GM12878 (cell line): ENCODE data around the gene PTPRB. TPM values are rescaled to one million over a fixed set of nuclear protein-coding genes. Genes with fewer than 3 reads are reported as not detected.

Experiments
- ATAC-seq: fragments of 200-7000 bp; cut with Tn5 transposase; 3 replicates; pipeline ENCODE4 v1.9.1; 2020; ENCODE audit warnings: mild to moderate bottlenecking, moderate library complexity
- BruUV-seq: library from RNA; stranded (reverse); fragments of 400-500 nt; replicated peaks from 2 replicates; lab custom pipeline; 2021; lab: Mats Ljungman, UMichigan
- CTCF ChIA-PET: fragments of 300-600 bp; sonication (Branson Sonifier 250); formaldehyde crosslinking; extraction: SDS; loops from one replicate; lab custom pipeline; 2021; ENCODE audit warnings: inconsistent platforms; lab: Yijun Ruan, JAX
- POLR2A ChIA-PET: fragments of 350-600 bp; formaldehyde crosslinking; extraction: SDS; loops from one replicate; lab custom pipeline; 2021; ENCODE audit warnings: inconsistent platforms; lab: Charles Lee
- RAD21 ChIA-PET: fragments of 300-600 bp; sonication (Branson Sonifier 250); formaldehyde crosslinking; loops from one replicate; lab custom pipeline; 2023; ENCODE audit warnings: antibody characterized with exemption; ENCODE audit not compliant: unreplicated experiment; lab: Charles Lee
- SMC1A ChIA-PET: fragments of 300-600 bp; sonication (Branson Sonifier 250); formaldehyde crosslinking; loops from one replicate; lab custom pipeline; 2023; ENCODE audit not compliant: unreplicated experiment, uncharacterized antibody; lab: Charles Lee
- DNase-seq: peaks from one replicate; pipeline ENCODE4 v3.0.0-alpha.2; 2011; ENCODE audit warnings: low read depth, low spot score
- FAIRE-seq: peaks from 3 replicates; lab custom pipeline; 2011; peaks lifted over from hg19 to GRCh38; lab: Jason Lieb, UNC
- H2AFZ ChIP-seq: 2 replicates; pipeline ENCODE4 v1.6.0; 2011; ENCODE audit warnings: low read depth, low read length, control low read depth; ENCODE audit not compliant: control insufficient read depth
- H3K27ac ChIP-seq: 2 replicates; pipeline ENCODE4 v1.5.1; 2011; ENCODE audit warnings: control low read depth; ENCODE audit not compliant: control insufficient read depth, insufficient read depth
- H3K27me3 ChIP-seq, 2 experiments: replicated peaks in 1 of 2; 2 replicates each; pipeline versions ENCODE4 v1.6.0 to v1.6.1; 2011; ENCODE audit warnings: low read length in 1 of 2; ENCODE audit not compliant: control insufficient read depth in 2 of 2, insufficient read depth in 2 of 2
- H3K36me3 ChIP-seq, 2 experiments: 2 replicates each; pipeline ENCODE4 v1.5.1; 2011; ENCODE audit warnings: low read length in 1 of 2; ENCODE audit not compliant: control insufficient read depth in 2 of 2, insufficient read depth in 2 of 2
- H3K4me1 ChIP-seq: 2 replicates; pipeline ENCODE4 v1.6.1; 2011; ENCODE audit warnings: mild to moderate bottlenecking, low read length, moderate library complexity, mixed read lengths; ENCODE audit not compliant: control insufficient read depth, insufficient read depth
- H3K4me2 ChIP-seq: 2 replicates; pipeline ENCODE4 v1.6.0; 2011; ENCODE audit warnings: control low read depth; ENCODE audit not compliant: control insufficient read depth, insufficient read depth
- H3K4me3 ChIP-seq: fragments of 200-600 bp; sonication (generic); 2 replicates; pipeline ENCODE4 v1.5.1; 2016
- H3K79me2 ChIP-seq: 2 replicates; pipeline ENCODE4 v1.6.0; 2011; ENCODE audit warnings: low read length; ENCODE audit not compliant: control insufficient read depth, insufficient read depth
- H3K9ac ChIP-seq: 2 replicates; pipeline ENCODE4 v1.8.0; 2011; ENCODE audit warnings: low read length, control low read depth, mixed read lengths; ENCODE audit not compliant: control insufficient read depth, insufficient read depth
- H3K9me3 ChIP-seq: replicated peaks from 3 replicates; pipeline ENCODE4 v1.5.1; 2011; ENCODE audit warnings: mild to moderate bottlenecking, low read length; ENCODE audit not compliant: control insufficient read depth, insufficient read depth
- H4K20me1 ChIP-seq: 2 replicates; pipeline ENCODE4 v1.6.0; 2011; ENCODE audit not compliant: control insufficient read depth, insufficient read depth
- BCL11A ChIP-seq: IDR thresholded peaks from 2 replicates; pipeline ENCODE4 v1.6.1; 2011; ENCODE audit warnings: low read depth, low read length
- ETV6 ChIP-seq, 2 experiments: fragments of 450-650 bp in 1 of 2; IDR thresholded peaks in 1 of 2; conservative IDR thresholded peaks in 1 of 2; 2 replicates each; pipeline ENCODE4 v1.6.1; 2014; ENCODE audit warnings: antibody characterized with exemption in 1 of 2, borderline replicate concordance in 1 of 2, low read depth in 1 of 2, mild to moderate bottlenecking in 1 of 2, moderate library complexity in 1 of 2
- JUND ChIP-seq: IDR thresholded peaks from 2 replicates; pipeline ENCODE4 v1.6.1; 2012; ENCODE audit warnings: low read depth, mild to moderate bottlenecking, low read length, improper control_type of control experiment, moderate library complexity
- KAT2A ChIP-seq: conservative IDR thresholded peaks from 2 replicates; pipeline ENCODE4 v1.6.1; 2011; ENCODE audit warnings: low read depth, low read length; ENCODE audit not compliant: control insufficient read depth
- MEF2A ChIP-seq: IDR thresholded peaks from 2 replicates; pipeline ENCODE4 v1.6.1; 2011; ENCODE audit warnings: low read depth, mild to moderate bottlenecking, low read length, moderate library complexity; ENCODE audit not compliant: insufficient read depth
- NFYB ChIP-seq: IDR thresholded peaks from 2 replicates; pipeline ENCODE4 v1.6.1; 2011; ENCODE audit warnings: low read depth, mild to moderate bottlenecking, low read length, improper control_type of control experiment, moderate library complexity; ENCODE audit not compliant: insufficient read depth
- PAX5 ChIP-seq: IDR thresholded peaks from 2 replicates; pipeline ENCODE4 v1.6.1; 2011; ENCODE audit warnings: low read depth, low read length, borderline replicate concordance
- YBX1 ChIP-seq: fragments of 450-650 bp; IDR thresholded peaks from 2 replicates; pipeline ENCODE4 v1.6.1; 2016; ENCODE audit warnings: antibody characterized with exemption
- YY1 ChIP-seq: IDR thresholded peaks from 2 replicates; pipeline ENCODE4 v1.6.1; 2011; ENCODE audit warnings: low read depth, mild to moderate bottlenecking, low read length
- ZNF24 ChIP-seq: fragments of 450-650 bp; IDR thresholded peaks from 2 replicates; pipeline ENCODE4 v1.6.1; 2017; ENCODE audit warnings: antibody characterized with exemption, mild to moderate bottlenecking
- in situ Hi-C: fragments of 300-500 bp; cut with MboI; formaldehyde crosslinking; loops from 9 replicates; pipeline ENCODE4 v1.14.3; 2018; ENCODE audit warnings: mixed read lengths
- intact Hi-C: fragments of 100-400 bp; cut with micrococcal nuclease; formaldehyde crosslinking; loops from one replicate; pipeline ENCODE4 v1.14.2; 2022; ENCODE audit not compliant: unreplicated experiment
- polyA plus RNA-seq, 11 experiments: library from polyadenylated mRNA; depleted of rRNA in 4 of 11; unstranded in 6 of 11; stranded (reverse) in 5 of 11; fragments of >200 nt; fragmentation: Nextera tagmentation in 4 of 11; fragmentation: Illumina TruSeq in 1 of 11; extraction: Ambion mirVana in 4 of 11; extraction: Trizol in 1 of 11; gene quantifications; 1 replicate in 1 of 11; 2 replicates in 10 of 11; pipeline versions ENCODE4 v1.2.1 to v1.2.3, GENCODE V29; 2011 to 2016; ENCODE audit warnings: inconsistent platforms in 2 of 11, missing spikeins in 2 of 11, low read depth in 1 of 11
- total RNA-seq, 4 experiments: library from RNA; depleted of rRNA in 3 of 4; stranded (reverse); fragments of >200 nt in 3 of 4; fragmentation: Illumina TruSeq in 1 of 4; extraction: Trizol in 1 of 4; gene quantifications; 2 replicates each; pipeline versions ENCODE4 v1.2.1 to v1.2.3, GENCODE V29; 2013 to 2021
- TF ChIP-seq, protein P1 (sequence below), 3 experiments: IDR thresholded peaks in 2 of 3; conservative IDR thresholded peaks in 1 of 3; 2 replicates each; pipeline ENCODE4 v1.5.1; 2011; ENCODE audit warnings: low read depth in 3 of 3, low read length in 3 of 3, mild to moderate bottlenecking in 3 of 3, control low read depth in 2 of 3, moderate library complexity in 2 of 3, inconsistent platforms in 1 of 3, mixed read lengths in 1 of 3; ENCODE audit not compliant: control insufficient read depth in 2 of 3, insufficient read depth in 1 of 3; ENCODE audit errors: extremely low read depth in 1 of 3

PTPRB gene
- total and polyA plus RNA-seq, 10 of the 15 experiments (the other 5 are each of a cell fraction or from before 2014, with no cell fraction given) = 0.03 to 0.35 (median 0.05) TPM

DNA sequence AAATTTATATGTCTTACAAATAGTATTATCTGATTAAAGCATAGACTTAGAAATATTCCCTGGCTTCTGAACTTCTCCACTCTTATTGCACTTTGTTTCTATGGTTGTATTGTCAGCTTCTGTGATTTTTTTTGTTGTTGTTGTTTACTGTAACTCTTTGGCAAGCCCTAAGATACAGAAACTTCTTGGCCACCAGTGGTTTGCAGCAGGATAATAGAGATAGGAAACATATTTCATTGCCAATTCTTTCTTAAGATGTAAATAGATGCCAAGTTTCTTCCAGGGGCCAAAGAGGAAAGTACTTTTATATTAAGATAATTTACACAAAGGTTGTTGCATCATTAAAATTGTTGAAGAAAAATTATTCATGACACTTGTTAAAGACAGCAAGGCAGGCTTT is 123.8 kb downstream of the PTPRB start:
- Histone ChIP-seq H3K27ac (no peak overlapping the region), H3K9me3 (no peaks in the 10 kb centered on the region), H3K4me2 (no peak overlapping the region), H3K27me3 (no peaks in the 10 kb centered on the region), H3K36me3 (no peaks in the 10 kb centered on the region), H3K79me2 (no peaks in the 10 kb centered on the region), H2AFZ (no peak overlapping the region), H3K4me1 (no peaks in the 10 kb centered on the region), H3K4me3 (no peak overlapping the region), H4K20me1 (no peaks in the 10 kb centered on the region), H3K9ac (no peak overlapping the region)
- intact Hi-C loops (no loop called here), in situ Hi-C loops (no loop called here)
- no TSS peak for BruUV-seq
- DNase-seq (no peak), ATAC-seq (no peak), FAIRE-seq (no peak)
- ChIA-PET SMC1A (no interaction called here), POLR2A (no interaction called here), RAD21 (no interaction called here), CTCF (no interaction called here)
- TF ChIP-seq ETV6 (conservative IDR thresholded peaks at IDR 0.05 in 1 of 2, IDR thresholded peaks at IDR 0.05 in 1 of 2; ENCODE audit: borderline replicate concordance in 1 of 2, low read depth in 1 of 2) = no peak
- no peak for TF ChIP-seq MEF2A
- TF ChIP-seq, protein P1, sequence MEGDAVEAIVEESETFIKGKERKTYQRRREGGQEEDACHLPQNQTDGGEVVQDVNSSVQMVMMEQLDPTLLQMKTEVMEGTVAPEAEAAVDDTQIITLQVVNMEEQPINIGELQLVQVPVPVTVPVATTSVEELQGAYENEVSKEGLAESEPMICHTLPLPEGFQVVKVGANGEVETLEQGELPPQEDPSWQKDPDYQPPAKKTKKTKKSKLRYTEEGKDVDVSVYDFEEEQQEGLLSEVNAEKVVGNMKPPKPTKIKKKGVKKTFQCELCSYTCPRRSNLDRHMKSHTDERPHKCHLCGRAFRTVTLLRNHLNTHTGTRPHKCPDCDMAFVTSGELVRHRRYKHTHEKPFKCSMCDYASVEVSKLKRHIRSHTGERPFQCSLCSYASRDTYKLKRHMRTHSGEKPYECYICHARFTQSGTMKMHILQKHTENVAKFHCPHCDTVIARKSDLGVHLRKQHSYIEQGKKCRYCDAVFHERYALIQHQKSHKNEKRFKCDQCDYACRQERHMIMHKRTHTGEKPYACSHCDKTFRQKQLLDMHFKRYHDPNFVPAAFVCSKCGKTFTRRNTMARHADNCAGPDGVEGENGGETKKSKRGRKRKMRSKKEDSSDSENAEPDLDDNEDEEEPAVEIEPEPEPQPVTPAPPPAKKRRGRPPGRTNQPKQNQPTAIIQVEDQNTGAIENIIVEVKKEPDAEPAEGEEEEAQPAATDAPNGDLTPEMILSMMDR (IDR thresholded peaks at IDR 0.05 in 2 of 3, conservative IDR thresholded peaks at IDR 0.05 in 1 of 3; ENCODE audit: control insufficient read depth in 2 of 3, extremely low read depth in 1 of 3, insufficient read depth in 1 of 3, low read depth in 3 of 3, low read length in 3 of 3) = no peak
- TF ChIP-seq BCL11A = no peak
- TF ChIP-seq KAT2A = no peak
- no peak for TF ChIP-seq PAX5
- TF ChIP-seq NFYB = no peak
- TF ChIP-seq YY1 = no peak
- TF ChIP-seq YBX1 = no peak
- no peak for TF ChIP-seq JUND
- TF ChIP-seq ZNF24 = no peak
